HEK293T (cell line): ENCODE measurements around the gene SRD5A1.

Experiments
- CTCF ChIA-PET: fragments of 350-600 bp; formaldehyde crosslinking; extraction: SDS; loops from one replicate; lab custom pipeline; 2021; ENCODE audit warnings: antibody characterized with exemption, inconsistent platforms; lab: Yijun Ruan, JAX
- POLR2A ChIA-PET: fragments of 350-600 bp; formaldehyde crosslinking; extraction: SDS; loops from one replicate; lab custom pipeline; 2020; ENCODE audit warnings: antibody characterized with exemption, inconsistent platforms; lab: Yijun Ruan, JAX
- DNase-seq: peaks from one replicate; pipeline ENCODE4 v3.0.0; 2012; ENCODE audit warnings: mixed read lengths; ENCODE audit errors: extremely low spot score
- ARNT ChIP-seq: fragments of 450-650 bp; IDR thresholded peaks from 2 replicates; pipeline ENCODE4 v1.6.1; 2017; ENCODE audit warnings: mild to moderate bottlenecking
- BHLHE40 ChIP-seq: fragments of 450-650 bp; IDR thresholded peaks from 2 replicates; pipeline ENCODE4 v1.6.1; 2016; ENCODE audit warnings: mild to moderate bottlenecking, moderate library complexity, borderline replicate concordance
- CTBP1 ChIP-seq: fragments of 450-650 bp; IDR thresholded peaks from 2 replicates; pipeline ENCODE4 v1.6.1; 2016; ENCODE audit warnings: borderline replicate concordance
- ELF4 ChIP-seq: fragments of 450-650 bp; IDR thresholded peaks from 2 replicates; pipeline ENCODE4 v1.6.1; 2017; ENCODE audit warnings: antibody characterized with exemption
- FOXA1 ChIP-seq: fragments of 450-650 bp; IDR thresholded peaks from 2 replicates; pipeline ENCODE4 v1.6.1; 2016; ENCODE audit warnings: mild to moderate bottlenecking
- FOXK2 ChIP-seq: fragments of 450-650 bp; IDR thresholded peaks from 2 replicates; pipeline ENCODE4 v1.6.1; 2016; ENCODE audit warnings: mild to moderate bottlenecking
- FOXM1 ChIP-seq: fragments of 450-650 bp; IDR thresholded peaks from 2 replicates; pipeline ENCODE4 v1.6.1; 2017; ENCODE audit warnings: mild to moderate bottlenecking, borderline replicate concordance
- HDGF ChIP-seq: fragments of 450-650 bp; IDR thresholded peaks from 2 replicates; pipeline ENCODE4 v1.6.1; 2017; ENCODE audit warnings: antibody characterized with exemption, borderline replicate concordance
- L3MBTL2 ChIP-seq: fragments of 450-650 bp; conservative IDR thresholded peaks from 2 replicates; pipeline ENCODE4 v1.6.1; 2016; ENCODE audit warnings: mild to moderate bottlenecking
- LEF1 ChIP-seq: fragments of 450-650 bp; IDR thresholded peaks from 2 replicates; pipeline ENCODE4 v1.6.1; 2017; ENCODE audit warnings: mild to moderate bottlenecking, borderline replicate concordance
- NFRKB ChIP-seq: fragments of 450-650 bp; IDR thresholded peaks from 2 replicates; pipeline ENCODE4 v1.6.1; 2016; ENCODE audit warnings: mild to moderate bottlenecking, moderate library complexity
- SP1 ChIP-seq: fragments of 450-650 bp; IDR thresholded peaks from 2 replicates; pipeline ENCODE4 v1.6.1; 2017
- SUZ12 ChIP-seq: fragments of 450-650 bp; IDR thresholded peaks from 2 replicates; pipeline ENCODE4 v1.6.1; 2016; ENCODE audit warnings: mild to moderate bottlenecking
- TARDBP ChIP-seq: fragments of 450-650 bp; IDR thresholded peaks from 2 replicates; pipeline ENCODE4 v1.6.1; 2016
- ZNF384 ChIP-seq: fragments of 450-650 bp; IDR thresholded peaks from 2 replicates; pipeline ENCODE4 v1.6.1; 2016
- TF ChIP-seq, protein P1 (sequence below): fragments of 450-650 bp; IDR thresholded peaks from 2 replicates; pipeline ENCODE4 v1.6.1; 2016

SRD5A1 gene

DNA sequence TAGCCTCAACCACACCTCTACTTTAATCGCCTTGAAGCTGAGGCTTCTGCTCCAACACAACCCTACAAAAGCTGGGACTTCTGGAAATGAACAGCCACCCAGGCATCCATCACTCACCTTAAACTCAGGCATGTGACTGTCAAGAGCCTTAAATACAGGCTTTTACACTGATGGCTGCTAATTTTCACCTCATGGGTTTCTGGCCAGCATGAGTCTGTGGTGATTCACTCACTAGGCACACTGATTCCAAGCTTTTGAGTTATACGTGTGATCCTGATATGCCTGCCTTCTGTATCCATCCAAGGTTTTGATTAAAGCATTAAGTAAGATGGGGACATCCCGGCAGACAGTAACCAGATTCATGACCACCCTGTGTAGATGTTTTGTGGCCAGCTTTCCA lies 9.3 kb upstream of the SRD5A1 start:
- ChIA-PET CTCF (no interaction called here), POLR2A (interaction anchor here (1.2 to 1.5 kb wide), 2 partner anchors 9 to 89 kb away, joined by 3 to 4 read pairs; partner anchors contain the start of genes NSUN2, SRD5A1 and TENT4A)
- TF ChIP-seq SUZ12: no peak
- TF ChIP-seq BHLHE40: no peak
- TF ChIP-seq LEF1: no peak
- TF ChIP-seq FOXK2: no peak
- TF ChIP-seq HDGF: no peak
- TF ChIP-seq SP1: no peak
- TF ChIP-seq FOXM1: no peak
- TF ChIP-seq ZNF384: no peak
- no peak for TF ChIP-seq ARNT
- no peak for TF ChIP-seq NFRKB
- no peak for TF ChIP-seq CTBP1
- no peak for TF ChIP-seq ELF4
- no peak for TF ChIP-seq FOXA1
- TF ChIP-seq, protein P1, sequence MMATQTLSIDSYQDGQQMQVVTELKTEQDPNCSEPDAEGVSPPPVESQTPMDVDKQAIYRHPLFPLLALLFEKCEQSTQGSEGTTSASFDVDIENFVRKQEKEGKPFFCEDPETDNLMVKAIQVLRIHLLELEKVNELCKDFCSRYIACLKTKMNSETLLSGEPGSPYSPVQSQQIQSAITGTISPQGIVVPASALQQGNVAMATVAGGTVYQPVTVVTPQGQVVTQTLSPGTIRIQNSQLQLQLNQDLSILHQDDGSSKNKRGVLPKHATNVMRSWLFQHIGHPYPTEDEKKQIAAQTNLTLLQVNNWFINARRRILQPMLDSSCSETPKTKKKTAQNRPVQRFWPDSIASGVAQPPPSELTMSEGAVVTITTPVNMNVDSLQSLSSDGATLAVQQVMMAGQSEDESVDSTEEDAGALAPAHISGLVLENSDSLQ: no peak
- no peak for TF ChIP-seq L3MBTL2
- no peak for TF ChIP-seq TARDBP
- DNase-seq: no peak

DNA sequence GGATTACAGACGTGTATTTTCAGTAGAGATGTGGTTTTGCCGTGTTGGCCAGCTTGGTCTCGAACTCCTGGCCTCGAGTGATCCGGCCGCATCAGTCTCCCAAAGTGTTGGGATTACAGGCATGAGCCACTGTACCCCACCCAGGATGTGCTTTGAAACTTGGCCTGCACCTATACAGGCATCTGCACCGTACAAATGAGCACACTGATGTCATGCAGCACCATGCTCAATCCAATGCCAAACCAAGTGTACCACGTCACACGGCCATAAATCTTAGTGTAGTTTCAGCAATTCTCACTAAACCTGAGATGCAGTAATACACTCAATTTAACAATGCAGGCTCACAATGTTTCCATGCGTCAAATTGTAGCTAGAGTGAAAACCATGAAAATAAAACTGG lies 6.7 kb upstream of the SRD5A1 start:
- ChIA-PET CTCF (no interaction called here), POLR2A (no interaction called here)
- TF ChIP-seq ARNT: no peak
- TF ChIP-seq SP1: no peak
- no peak for TF ChIP-seq ZNF384
- no peak for TF ChIP-seq ELF4
- no peak for TF ChIP-seq HDGF
- no peak for TF ChIP-seq L3MBTL2
- TF ChIP-seq, protein P1: no peak
- no peak for TF ChIP-seq FOXA1
- no peak for TF ChIP-seq LEF1
- TF ChIP-seq SUZ12: no peak
- TF ChIP-seq FOXM1: no peak
- no peak for TF ChIP-seq NFRKB
- no peak for TF ChIP-seq FOXK2
- TF ChIP-seq BHLHE40: no peak
- TF ChIP-seq CTBP1: no peak
- DNase-seq: no peak

DNA sequence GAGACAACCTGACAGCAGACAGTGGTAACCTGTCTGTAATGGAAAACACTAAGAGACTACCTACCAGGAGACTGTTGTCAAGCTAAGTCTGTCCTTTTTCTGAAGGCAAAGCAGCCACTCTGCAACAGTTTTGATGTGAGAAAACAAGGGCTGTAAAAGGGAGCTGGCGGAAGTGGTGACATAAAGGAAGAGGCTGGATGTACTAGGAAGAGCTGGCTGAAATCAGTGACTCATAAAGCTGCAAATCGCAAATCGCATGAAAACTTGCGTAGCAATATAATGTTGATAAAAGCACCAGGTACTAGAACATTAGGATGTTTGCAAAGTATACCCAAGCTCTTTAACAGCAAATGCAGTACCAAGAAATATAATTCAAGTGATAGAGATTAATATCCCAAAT lies 1.8 kb upstream of the SRD5A1 start:
- ChIA-PET POLR2A (no interaction called here), CTCF (no interaction called here)
- TF ChIP-seq, protein P1: no peak
- TF ChIP-seq ZNF384 (no peak), ARNT (no peak), FOXK2 (no peak), CTBP1 (no peak), HDGF (no peak), LEF1 (no peak), L3MBTL2 (no peak), FOXA1 (no peak), SUZ12 (no peak)
- no peak for DNase-seq

DNA sequence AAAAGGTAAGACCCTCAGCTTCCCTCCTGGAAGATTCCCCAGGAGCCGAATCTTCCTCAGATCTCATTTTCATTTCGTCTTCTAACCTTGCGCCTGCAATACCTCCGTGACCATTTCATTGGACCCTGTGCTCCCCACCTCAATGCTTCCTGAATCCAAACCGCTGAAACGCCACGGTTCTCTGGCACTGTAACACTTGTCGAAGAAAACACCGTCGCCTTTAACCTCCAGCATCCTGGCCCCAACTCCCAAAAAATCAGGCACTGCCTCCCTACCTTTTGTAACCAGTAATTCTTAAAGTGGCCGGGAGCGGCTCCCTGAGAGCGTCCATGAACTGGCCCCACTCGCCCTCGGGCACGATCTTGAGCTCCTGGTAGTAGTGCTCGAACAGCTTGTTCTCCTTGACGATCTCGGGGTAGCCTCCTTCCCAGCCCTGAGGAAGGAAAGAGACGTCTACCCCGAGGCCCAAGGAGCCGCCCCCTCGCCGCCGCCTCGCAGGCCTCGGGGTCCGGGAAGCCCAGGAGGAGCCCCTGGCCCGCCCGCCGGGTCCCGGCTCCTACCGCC lies 834 bp upstream of the SRD5A1 start:
- ChIA-PET CTCF (no interaction called here), POLR2A (interaction anchor here (0.9 to 1.8 kb wide), 7 partner anchors 10 to 96 kb away, joined by 3 to 7 read pairs (median 5); no protein-coding TSS in a partner anchor)
- no peak; the same call in 1 of the 2 replicates for TF ChIP-seq ARNT
- TF ChIP-seq SP1: no peak
- TF ChIP-seq L3MBTL2: no peak
- TF ChIP-seq ZNF384: no peak
- TF ChIP-seq SUZ12: no peak
- no peak for TF ChIP-seq LEF1
- no peak for TF ChIP-seq FOXA1
- no peak for TF ChIP-seq CTBP1
- no peak for TF ChIP-seq HDGF
- TF ChIP-seq BHLHE40: no peak
- no peak for TF ChIP-seq TARDBP
- TF ChIP-seq, protein P1: no peak
- no peak for TF ChIP-seq FOXM1
- no peak for TF ChIP-seq FOXK2
- TF ChIP-seq NFRKB: no peak
- TF ChIP-seq ELF4: no peak
- DNase-seq: peak; percentile 42

DNA sequence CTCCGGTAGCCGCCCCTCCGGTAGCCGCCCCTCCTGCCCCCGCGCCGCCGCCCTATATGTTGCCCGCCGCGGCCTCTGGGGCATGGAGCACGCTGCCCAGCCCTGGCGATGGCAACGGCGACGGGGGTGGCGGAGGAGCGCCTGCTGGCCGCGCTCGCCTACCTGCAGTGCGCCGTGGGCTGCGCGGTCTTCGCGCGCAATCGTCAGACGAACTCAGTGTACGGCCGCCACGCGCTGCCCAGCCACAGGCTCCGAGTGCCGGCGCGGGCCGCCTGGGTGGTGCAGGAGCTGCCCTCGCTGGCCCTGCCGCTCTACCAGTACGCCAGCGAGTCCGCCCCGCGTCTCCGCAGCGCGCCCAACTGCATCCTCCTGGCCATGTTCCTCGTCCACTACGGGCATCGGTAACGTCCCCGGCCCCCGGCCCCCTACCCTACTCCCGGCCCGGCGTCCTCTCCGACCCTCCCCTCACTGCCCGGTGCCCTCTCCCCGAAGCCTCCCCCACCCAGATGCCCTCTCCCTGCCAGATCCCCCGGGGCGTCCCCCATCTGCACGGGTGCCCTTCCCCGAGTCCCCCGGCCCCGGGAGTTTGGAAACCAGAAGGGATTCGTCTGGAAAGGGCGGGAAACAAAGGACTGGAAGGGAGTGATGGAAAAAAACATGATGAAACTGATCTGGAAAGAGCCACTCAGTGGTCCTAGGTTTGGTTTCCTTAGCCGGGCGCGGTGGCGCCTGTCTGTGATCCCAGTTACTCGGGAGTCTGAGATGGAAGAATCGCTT lies 417 bp downstream of the SRD5A1 start:
- DNase-seq: peak; percentile 9
- CTCF ChIA-PET: no interaction called here

More for the DNA sequence above, 417 bp downstream of the SRD5A1 start:
- TF ChIP-seq L3MBTL2 (peak; percentile 57), ELF4 (no peak), BHLHE40 (no peak), ARNT (no peak)
- TF ChIP-seq, protein P1: no peak
- POLR2A ChIA-PET: interaction anchor here (0.6 to 1.8 kb wide), 10 partner anchors 8 to 99 kb away, joined by 3 to 7 read pairs (median 4); partner anchors contain the start of gene TENT4A
